ENCODE data around the gene SESN1.

DNA sequence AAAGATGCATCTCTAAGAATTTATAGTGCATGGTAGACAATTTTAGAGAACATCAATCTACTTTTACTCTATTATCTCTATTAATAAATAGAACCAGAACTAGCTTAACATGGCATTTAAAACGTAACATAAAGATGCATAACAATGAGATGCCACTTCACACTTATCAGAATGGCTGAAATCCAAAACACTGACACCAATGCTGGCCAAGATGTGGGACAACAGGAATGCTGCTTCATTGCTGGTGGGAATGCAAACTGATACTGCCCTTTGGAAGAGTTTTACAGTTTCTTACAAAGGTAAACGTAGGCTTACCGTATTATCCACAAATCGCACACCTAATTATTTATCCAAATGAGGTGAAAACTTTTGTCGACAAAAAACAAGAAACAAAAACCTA, 95.2 kb downstream of the SESN1 start:
- TF ChIP-seq OSR1 (CRISPR knock-in tag; IDR thresholded peaks at IDR 0.05): no peak
- no peak for TF ChIP-seq ZFP3 (CRISPR knock-in tag; IDR thresholded peaks at IDR 0.05)
- TF ChIP-seq ZNF70 (CRISPR knock-in tag; IDR thresholded peaks at IDR 0.05): no peak
- TF ChIP-seq GLIS3 (CRISPR knock-in tag; IDR thresholded peaks at IDR 0.05): no peak
- TF ChIP-seq, protein P1, sequence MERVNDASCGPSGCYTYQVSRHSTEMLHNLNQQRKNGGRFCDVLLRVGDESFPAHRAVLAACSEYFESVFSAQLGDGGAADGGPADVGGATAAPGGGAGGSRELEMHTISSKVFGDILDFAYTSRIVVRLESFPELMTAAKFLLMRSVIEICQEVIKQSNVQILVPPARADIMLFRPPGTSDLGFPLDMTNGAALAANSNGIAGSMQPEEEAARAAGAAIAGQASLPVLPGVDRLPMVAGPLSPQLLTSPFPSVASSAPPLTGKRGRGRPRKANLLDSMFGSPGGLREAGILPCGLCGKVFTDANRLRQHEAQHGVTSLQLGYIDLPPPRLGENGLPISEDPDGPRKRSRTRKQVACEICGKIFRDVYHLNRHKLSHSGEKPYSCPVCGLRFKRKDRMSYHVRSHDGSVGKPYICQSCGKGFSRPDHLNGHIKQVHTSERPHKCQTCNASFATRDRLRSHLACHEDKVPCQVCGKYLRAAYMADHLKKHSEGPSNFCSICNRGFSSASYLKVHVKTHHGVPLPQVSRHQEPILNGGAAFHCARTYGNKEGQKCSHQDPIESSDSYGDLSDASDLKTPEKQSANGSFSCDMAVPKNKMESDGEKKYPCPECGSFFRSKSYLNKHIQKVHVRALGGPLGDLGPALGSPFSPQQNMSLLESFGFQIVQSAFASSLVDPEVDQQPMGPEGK (CRISPR knock-in tag; IDR thresholded peaks at IDR 0.05; ENCODE audit: borderline replicate concordance): no peak
- TF ChIP-seq ZC3H10 (CRISPR knock-in tag; IDR thresholded peaks at IDR 0.05): no peak
- TF ChIP-seq PPARA (CRISPR knock-in tag; IDR thresholded peaks at IDR 0.05; ENCODE audit: borderline replicate concordance): no peak
- no peak for TF ChIP-seq TOX (CRISPR knock-in tag; IDR thresholded peaks at IDR 0.05; ENCODE audit: borderline replicate concordance)
- no peak for TF ChIP-seq ZFP30 (CRISPR knock-in tag; IDR thresholded peaks at IDR 0.05)
- TF ChIP-seq ZNF8 (CRISPR knock-in tag; IDR thresholded peaks at IDR 0.05): no peak
